Measurements from ENCODE around the gene ZFP64.
"Not testable (repeated sequence)": the region's sequence is repeated elsewhere in the genome, so short reads cannot be mapped to it uniquely, and the experiment has no call there.

The ZFP64 gene

DNA sequence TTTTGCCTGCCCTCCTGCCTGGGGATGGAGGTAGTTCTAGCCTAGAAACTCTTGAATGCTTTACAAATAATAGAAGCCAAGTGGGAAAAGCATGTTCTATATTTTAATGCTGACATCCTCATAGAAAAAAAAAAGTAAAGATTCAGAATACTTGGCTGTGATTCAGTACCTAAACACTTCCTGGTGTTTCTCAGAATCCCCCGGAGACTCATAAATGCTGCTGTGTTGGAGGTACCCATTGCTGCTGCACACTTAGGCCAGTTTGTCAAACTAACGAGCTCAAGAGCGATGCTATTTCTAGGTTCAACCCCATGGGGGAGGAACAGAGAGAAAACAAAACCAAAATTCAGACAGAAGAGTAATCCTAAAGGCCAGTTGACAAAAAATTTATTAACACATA is 38.8 kb upstream of the ZFP64 start:
- no peak for TF ChIP-seq CTCF (IDR thresholded peaks at IDR 0.05; ENCODE audit: low read depth, low read length)
- no peak for DNase-seq (ENCODE audit: extremely low read depth, low read depth)

- not testable (repeated sequence) for DNase-seq (ENCODE audit: extremely low read depth, low read depth)
Observed at GRCh38 chr20:52229346-52229745, 37.8 kb upstream of the ZFP64 start.

DNA sequence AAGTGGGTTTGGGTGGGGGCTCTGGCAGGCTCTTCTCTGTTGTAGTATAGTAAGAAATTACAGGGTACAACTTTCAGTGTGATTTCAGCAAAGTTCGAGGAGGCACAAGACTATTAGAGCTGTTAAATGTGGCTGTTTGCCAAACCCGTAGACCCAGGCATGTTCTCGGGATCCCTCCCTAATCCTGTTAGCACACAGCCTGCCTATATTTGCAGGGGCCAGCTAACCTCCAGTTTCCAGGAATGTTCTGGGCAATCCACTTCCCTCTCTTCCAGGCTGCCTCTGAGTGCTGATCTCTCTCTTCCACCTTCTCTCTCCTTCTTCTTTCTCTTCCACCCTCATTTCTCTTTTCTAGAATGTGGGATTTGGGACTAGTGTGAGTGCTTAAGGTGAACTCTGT is 34.8 kb upstream of the ZFP64 start:
- DNase-seq (ENCODE audit: extremely low read depth, low read depth), result no peak
- no peak for TF ChIP-seq CTCF (IDR thresholded peaks at IDR 0.05; ENCODE audit: low read depth, low read length)

DNA sequence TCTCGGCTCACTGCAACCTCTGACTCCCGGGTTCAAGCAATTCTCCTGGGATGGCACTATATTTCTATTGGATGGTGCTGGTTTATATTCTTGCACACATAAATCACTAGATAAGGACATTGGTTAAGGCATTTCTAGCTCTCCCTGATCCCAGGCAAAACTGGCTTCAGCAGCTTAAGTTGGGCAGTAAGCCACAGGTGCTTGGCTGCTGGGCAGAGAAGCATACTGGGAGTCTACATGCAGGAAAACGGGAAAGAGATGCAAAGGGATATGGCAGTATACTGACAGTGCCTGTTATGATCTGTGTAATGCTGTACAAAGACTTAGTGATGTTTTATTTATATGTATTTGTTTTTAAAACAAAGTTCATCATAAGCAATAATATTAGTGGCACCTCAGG is 33.3 kb upstream of the ZFP64 start:
- TF ChIP-seq CTCF (IDR thresholded peaks at IDR 0.05; ENCODE audit: low read depth, low read length), result no peak
- no peak for DNase-seq (ENCODE audit: extremely low read depth, low read depth)

GRCh38 chr20:52221362-52221761 is 29.8 kb upstream of the ZFP64 start:
- not testable (repeated sequence) for DNase-seq (ENCODE audit: extremely low read depth, low read depth)

DNA sequence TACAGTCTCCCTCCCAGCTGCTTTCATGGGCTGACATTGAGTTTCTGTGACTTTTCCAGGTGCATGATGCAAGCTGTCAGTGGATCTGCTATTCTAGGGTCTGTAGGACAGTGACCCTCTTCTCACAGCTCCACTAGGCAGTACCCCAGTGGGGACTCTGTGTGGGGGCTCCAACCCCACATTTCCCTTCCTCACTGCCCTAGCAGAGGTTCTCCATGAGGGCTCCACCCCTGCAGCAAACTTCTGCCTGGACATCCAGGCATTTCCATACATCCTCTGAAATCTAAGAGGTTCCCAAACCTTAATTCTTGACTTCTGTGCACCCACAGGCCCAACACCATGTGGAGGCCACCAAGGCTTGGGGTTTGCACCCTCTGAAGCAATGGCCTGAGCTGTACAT is 29.3 kb upstream of the ZFP64 start:
- not testable (repeated sequence) for DNase-seq (ENCODE audit: extremely low read depth, low read depth)

DNA sequence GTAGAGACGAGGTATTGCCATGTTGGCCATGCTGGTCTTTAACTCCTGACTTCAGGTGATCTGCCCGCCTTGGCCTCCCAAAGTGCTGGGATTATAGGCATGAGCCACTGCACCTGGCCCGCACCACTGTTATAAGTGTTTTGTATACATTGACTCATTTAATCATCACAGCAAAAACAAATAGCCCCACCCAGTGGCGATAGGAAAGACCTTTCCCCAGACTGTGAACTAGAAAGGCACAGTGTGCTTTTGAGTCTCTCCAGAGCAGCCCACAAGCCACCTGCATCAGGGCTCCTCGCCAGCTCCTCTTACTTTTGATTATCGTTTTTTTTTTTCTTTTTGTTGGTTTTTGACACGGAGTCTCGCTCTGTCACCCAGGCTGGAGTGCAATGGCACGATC is 27.9 kb upstream of the ZFP64 start:
- TF ChIP-seq CTCF (IDR thresholded peaks at IDR 0.05; ENCODE audit: low read depth, low read length), result no peak; the same call in 1 of the 2 replicates
- DNase-seq (ENCODE audit: extremely low read depth, low read depth), result no peak

- no peak for DNase-seq (ENCODE audit: extremely low read depth, low read depth)
- no peak for TF ChIP-seq CTCF (IDR thresholded peaks at IDR 0.05; ENCODE audit: low read depth, low read length)
Observed at GRCh38 chr20:52217689-52218395, 26.3 kb upstream of the ZFP64 start.

DNA sequence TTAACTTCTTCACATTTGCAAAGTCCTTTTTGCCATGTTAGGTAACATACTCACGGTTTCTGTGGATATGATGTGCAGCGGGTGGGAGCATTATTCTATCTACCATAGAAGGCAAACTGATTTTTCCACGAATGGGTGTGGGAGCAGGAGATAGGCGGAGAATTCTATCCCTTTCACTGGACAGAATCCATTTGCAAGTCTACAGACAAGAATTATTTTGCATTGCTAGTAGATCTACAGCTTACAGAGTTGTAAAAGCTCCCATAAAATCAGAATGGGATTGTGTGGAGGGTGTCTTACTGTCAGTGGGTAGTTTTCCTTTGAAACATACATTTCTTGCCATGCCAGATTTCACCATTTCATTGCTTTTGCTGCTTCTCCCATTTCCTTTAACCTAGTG is 22.4 kb upstream of the ZFP64 start:
- no peak for DNase-seq (ENCODE audit: extremely low read depth, low read depth)

More for the DNA sequence above, 22.4 kb upstream of the ZFP64 start:
- no peak for TF ChIP-seq CTCF (IDR thresholded peaks at IDR 0.05; ENCODE audit: low read depth, low read length)
